KMS-11 (cell line): ENCODE results near the gene MYH6.

Source experiments
- H2AFZ ChIP-seq: fragments of 200-600 bp; sonication (generic); 2 replicates; pipeline ENCODE4 v1.6.1; 2016; ENCODE audit warnings: antibody characterized with exemption, mixed run types, low read depth
- H3K27ac ChIP-seq: fragments of 200-600 bp; sonication (generic); 2 replicates; pipeline ENCODE4 v1.6.1; 2016; ENCODE audit warnings: mild to moderate bottlenecking, mixed run types
- H3K27me3 ChIP-seq: fragments of 200-600 bp; sonication (generic); 2 replicates; pipeline ENCODE4 v1.6.1; 2017; ENCODE audit warnings: mild to moderate bottlenecking, low read depth, mixed run types, moderate library complexity; ENCODE audit not compliant: insufficient read depth
- H3K36me3 ChIP-seq: fragments of 200-600 bp; sonication (generic); 2 replicates; pipeline ENCODE4 v1.6.1; 2017; ENCODE audit warnings: mild to moderate bottlenecking, mixed run types; ENCODE audit not compliant: insufficient read depth
- H3K4me1 ChIP-seq: fragments of 200-600 bp; sonication (generic); 2 replicates; pipeline ENCODE4 v1.6.1; 2016; ENCODE audit warnings: mild to moderate bottlenecking, low read depth, mixed run types; ENCODE audit not compliant: poor library complexity, severe bottlenecking
- H3K4me2 ChIP-seq: fragments of 200-600 bp; sonication (generic); 2 replicates; pipeline ENCODE4 v1.7.0; 2016; ENCODE audit warnings: mild to moderate bottlenecking, mixed run types
- H3K4me3 ChIP-seq: fragments of 200-600 bp; sonication (generic); IDR thresholded peaks from 2 replicates; pipeline ENCODE4 v1.6.1; 2017; ENCODE audit warnings: low read depth, low read length, mixed read lengths; ENCODE audit not compliant: insufficient read depth
- H3K79me2 ChIP-seq: fragments of 200-600 bp; sonication (generic); 2 replicates; pipeline ENCODE4 v1.6.1; 2016; ENCODE audit warnings: low read depth, mixed run types; ENCODE audit not compliant: insufficient read depth
- H3K9ac ChIP-seq: fragments of 200-600 bp; sonication (generic); 2 replicates; pipeline ENCODE4 v1.6.1; 2016; ENCODE audit warnings: mild to moderate bottlenecking, mixed run types
- H4K20me1 ChIP-seq: fragments of 200-600 bp; sonication (generic); 2 replicates; pipeline ENCODE4 v1.6.1; 2016; ENCODE audit warnings: mild to moderate bottlenecking, mixed run types; ENCODE audit not compliant: insufficient read depth
- CTCF ChIP-seq: fragments of 200-600 bp; sonication (generic); conservative IDR thresholded peaks from 2 replicates; pipeline ENCODE4 v1.6.1; 2017; ENCODE audit warnings: low read depth, mild to moderate bottlenecking, antibody characterized with exemption, low read length, moderate library complexity, mixed read lengths

The MYH6 gene

GRCh38 chr14:23379366-23380196 lies 28.5 kb downstream of the MYH6 start:
- no peak overlapping the region for H3K27ac ChIP-seq
- no peak overlapping the region for H3K4me3 ChIP-seq
- no peak overlapping the region for H2AFZ ChIP-seq
- H3K79me2 ChIP-seq = no peaks in the 10 kb centered on the region
- no peak overlapping the region for H3K4me2 ChIP-seq
- H3K4me1 ChIP-seq = no peaks in the 10 kb centered on the region
- no peak overlapping the region for H3K9ac ChIP-seq
- H3K36me3 ChIP-seq = no peaks in the 10 kb centered on the region
- peak; percentile 76 for TF ChIP-seq CTCF
- H4K20me1 ChIP-seq = no peaks in the 10 kb centered on the region
- no peaks in the 10 kb centered on the region; the same call in 1 of the 2 replicates for H3K27me3 ChIP-seq

DNA sequence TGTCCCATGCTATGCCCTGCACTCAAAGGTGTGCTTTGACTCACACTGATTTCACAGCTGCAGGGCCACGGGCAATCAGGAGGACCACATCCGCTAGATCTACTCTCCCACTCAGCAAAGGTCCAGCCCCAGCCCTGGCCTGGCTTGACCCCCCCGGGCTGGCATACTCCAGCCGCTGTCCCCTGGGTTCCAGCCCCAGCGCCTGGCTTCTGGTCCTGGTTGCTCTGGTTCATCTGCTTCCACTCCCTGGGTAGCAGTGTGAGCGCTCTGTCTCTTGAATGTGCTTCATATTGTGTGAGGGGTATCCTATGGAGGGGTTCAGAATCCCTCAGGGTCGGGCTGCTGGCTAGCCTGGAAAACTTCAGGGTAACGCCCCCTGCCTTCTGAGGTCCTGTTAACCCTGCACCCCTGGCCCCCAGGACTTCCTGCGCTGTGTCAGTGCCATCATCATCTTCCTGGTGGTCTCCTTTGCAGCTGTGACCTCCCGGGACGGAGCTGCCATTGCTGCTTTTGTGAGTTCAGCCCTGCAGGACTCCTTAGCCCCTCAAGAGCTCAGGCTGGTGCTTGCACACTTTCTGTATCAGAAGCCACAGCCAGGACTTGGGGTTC lies 29.4 kb downstream of the MYH6 start:
- H3K9ac ChIP-seq = no peak overlapping the region
- H2AFZ ChIP-seq = no peak overlapping the region
- H3K4me1 ChIP-seq = no peaks in the 10 kb centered on the region
- H3K4me3 ChIP-seq = no peak overlapping the region
- no peaks in the 10 kb centered on the region for H3K79me2 ChIP-seq
- TF ChIP-seq CTCF = no peak
- H3K27ac ChIP-seq = no peak overlapping the region
- no peak overlapping the region for H3K4me2 ChIP-seq
- H4K20me1 ChIP-seq = no peaks in the 10 kb centered on the region
- H3K36me3 ChIP-seq = no peaks in the 10 kb centered on the region
- no peaks in the 10 kb centered on the region; the same call in 1 of the 2 replicates for H3K27me3 ChIP-seq

GRCh38 chr14:23377573-23378563 lies 30.2 kb downstream of the MYH6 start:
- H3K4me1 ChIP-seq = no peaks in the 10 kb centered on the region
- H3K27me3 ChIP-seq = no peaks in the 10 kb centered on the region; the same call in 1 of the 2 replicates
- no peak for TF ChIP-seq CTCF
- no peak overlapping the region for H3K4me3 ChIP-seq
- no peaks in the 10 kb centered on the region for H4K20me1 ChIP-seq
- no peaks in the 10 kb centered on the region for H3K36me3 ChIP-seq
- H3K4me2 ChIP-seq = no peak overlapping the region
- H3K79me2 ChIP-seq = no peaks in the 10 kb centered on the region
- no peak overlapping the region for H2AFZ ChIP-seq
- no peak overlapping the region for H3K9ac ChIP-seq
- H3K27ac ChIP-seq = no peak overlapping the region

DNA sequence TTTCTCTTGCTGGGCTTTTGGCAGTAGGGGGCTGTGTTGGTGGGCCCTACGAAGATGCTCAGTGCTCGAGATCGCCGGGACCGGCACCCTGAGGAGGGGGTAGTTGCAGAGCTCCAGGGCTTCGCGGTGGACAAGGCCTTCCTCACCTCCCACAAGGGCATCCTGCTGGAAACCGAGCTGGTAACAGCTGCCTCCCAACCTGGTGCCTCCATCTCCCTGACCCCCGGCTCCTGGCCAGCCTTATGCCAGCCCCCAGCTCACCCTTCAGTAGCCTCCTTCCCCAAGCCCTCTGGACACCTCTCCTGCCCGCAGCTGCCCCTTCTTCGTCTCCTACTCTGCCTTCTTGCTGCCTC lies 30.9 kb downstream of the MYH6 start:
- H3K36me3 ChIP-seq = no peaks in the 10 kb centered on the region
- no peak overlapping the region for H3K4me2 ChIP-seq
- no peaks in the 10 kb centered on the region; the same call in 1 of the 2 replicates for H3K27me3 ChIP-seq
- no peak for TF ChIP-seq CTCF
- no peaks in the 10 kb centered on the region for H4K20me1 ChIP-seq
- no peak overlapping the region for H2AFZ ChIP-seq
- H3K27ac ChIP-seq = no peak overlapping the region
- no peak overlapping the region for H3K4me3 ChIP-seq
- no peak overlapping the region for H3K9ac ChIP-seq
- H3K4me1 ChIP-seq = no peaks in the 10 kb centered on the region
- no peaks in the 10 kb centered on the region for H3K79me2 ChIP-seq
